Measurements from ENCODE around the gene RNF113B. TPM values are rescaled to one million over a fixed set of nuclear protein-coding genes. Genes with fewer than 3 reads are reported as not detected.

The RNF113B gene
- total RNA-seq, 2 experiments from 2014 or later, result not detected

GRCh38 chr13:98182153-98182552, 5.1 kb upstream of the RNF113B start:
- Mint-ChIP-seq H3K4me1 (ENCODE audit: low read depth) (no peaks in the 10 kb centered on the region), H3K9me3 (ENCODE audit: insufficient read depth) (no peaks in the 10 kb centered on the region), H3K36me3 (ENCODE audit: low read depth) (no peaks in the 10 kb centered on the region), H3K4me3 (no peak overlapping the region), H3K27me3 (ENCODE audit: low read depth) (no peaks in the 10 kb centered on the region), H3K27ac (no peak overlapping the region)
- ATAC-seq (no peak), DNase-seq (no peak)
- POLR2A ChIA-PET, result no interaction called here
- CTCF ChIA-PET, result no interaction called here

- no peak for DNase-seq
- no peaks in the 10 kb centered on the region for H3K36me3 Mint-ChIP-seq (ENCODE audit: low read depth)
- H3K27me3 Mint-ChIP-seq (ENCODE audit: low read depth), result no peaks in the 10 kb centered on the region
- ChIA-PET POLR2A (no interaction called here), CTCF (no interaction called here)
- no peaks in the 10 kb centered on the region for H3K9me3 Mint-ChIP-seq (ENCODE audit: insufficient read depth)
- ATAC-seq, result no peak
- H3K4me1 Mint-ChIP-seq (ENCODE audit: low read depth), result no peaks in the 10 kb centered on the region
- no peak overlapping the region for H3K4me3 Mint-ChIP-seq
- H3K27ac Mint-ChIP-seq, result no peak overlapping the region
These were observed 4.2 kb upstream of the RNF113B start for GRCh38 chr13:98181111-98181815.

GRCh38 chr13:98180092-98180491, 3.0 kb upstream of the RNF113B start:
- ChIA-PET POLR2A (no interaction called here), CTCF (no interaction called here)
- ATAC-seq (no peak), DNase-seq (no peak)
- Mint-ChIP-seq H3K4me1 (ENCODE audit: low read depth) (no peaks in the 10 kb centered on the region), H3K4me3 (no peak overlapping the region), H3K27ac (no peak overlapping the region), H3K36me3 (ENCODE audit: low read depth) (no peaks in the 10 kb centered on the region), H3K9me3 (ENCODE audit: insufficient read depth) (no peaks in the 10 kb centered on the region), H3K27me3 (ENCODE audit: low read depth) (no peaks in the 10 kb centered on the region)

- ATAC-seq, result no peak
- ChIA-PET POLR2A (no interaction called here), CTCF (no interaction called here)
- no peaks in the 10 kb centered on the region for H3K36me3 Mint-ChIP-seq (ENCODE audit: low read depth)
- DNase-seq, result no peak
- no peaks in the 10 kb centered on the region for H3K27me3 Mint-ChIP-seq (ENCODE audit: low read depth)
- H3K4me1 Mint-ChIP-seq (ENCODE audit: low read depth), result no peaks in the 10 kb centered on the region
- H3K9me3 Mint-ChIP-seq (ENCODE audit: insufficient read depth), result no peaks in the 10 kb centered on the region
- H3K27ac Mint-ChIP-seq, result no peak overlapping the region
- no peak overlapping the region for H3K4me3 Mint-ChIP-seq
These were observed 1.2 kb downstream of the RNF113B start for GRCh38 chr13:98175823-98176222.

GRCh38 chr13:98175043-98175442, 2.0 kb downstream of the RNF113B start:
- Mint-ChIP-seq H3K27ac (no peak overlapping the region), H3K4me1 (ENCODE audit: low read depth) (no peaks in the 10 kb centered on the region), H3K4me3 (no peak overlapping the region), H3K9me3 (ENCODE audit: insufficient read depth) (no peaks in the 10 kb centered on the region), H3K36me3 (ENCODE audit: low read depth) (no peaks in the 10 kb centered on the region), H3K27me3 (ENCODE audit: low read depth) (no peaks in the 10 kb centered on the region)
- POLR2A ChIA-PET, result no interaction called here
- no peak for ATAC-seq
- no peak for DNase-seq
- CTCF ChIA-PET, result no interaction called here

GRCh38 chr13:98174307-98174706, 2.8 kb downstream of the RNF113B start:
- Mint-ChIP-seq H3K36me3 (ENCODE audit: low read depth) (no peaks in the 10 kb centered on the region), H3K9me3 (ENCODE audit: insufficient read depth) (no peaks in the 10 kb centered on the region), H3K4me1 (ENCODE audit: low read depth) (no peaks in the 10 kb centered on the region), H3K27me3 (ENCODE audit: low read depth) (no peaks in the 10 kb centered on the region), H3K27ac (no peak overlapping the region), H3K4me3 (no peak overlapping the region)
- ChIA-PET POLR2A (no interaction called here), CTCF (no interaction called here)
- ATAC-seq, result no peak
- no peak for DNase-seq

- ChIA-PET CTCF (no interaction called here), POLR2A (no interaction called here)
- Mint-ChIP-seq H3K9me3 (ENCODE audit: insufficient read depth) (no peaks in the 10 kb centered on the region), H3K27me3 (ENCODE audit: low read depth) (no peaks in the 10 kb centered on the region), H3K36me3 (ENCODE audit: low read depth) (no peaks in the 10 kb centered on the region), H3K4me3 (no peak overlapping the region), H3K4me1 (ENCODE audit: low read depth) (no peaks in the 10 kb centered on the region), H3K27ac (no peak overlapping the region)
- DNase-seq (no peak), ATAC-seq (no peak)
These were observed 3.5 kb downstream of the RNF113B start for GRCh38 chr13:98173431-98174152.

- Mint-ChIP-seq H3K9me3 (ENCODE audit: insufficient read depth) (no peaks in the 10 kb centered on the region), H3K27me3 (ENCODE audit: low read depth) (no peaks in the 10 kb centered on the region), H3K27ac (no peak overlapping the region), H3K4me3 (no peak overlapping the region), H3K4me1 (ENCODE audit: low read depth) (no peaks in the 10 kb centered on the region), H3K36me3 (ENCODE audit: low read depth) (no peaks in the 10 kb centered on the region)
- ChIA-PET POLR2A (no interaction called here), CTCF (no interaction called here)
- ATAC-seq (no peak), DNase-seq (no peak)
These were observed 4.3 kb downstream of the RNF113B start for GRCh38 chr13:98172590-98173422.

GRCh38 chr13:98171900-98172589, 5.0 kb downstream of the RNF113B start:
- POLR2A ChIA-PET, result no interaction called here
- H3K4me3 Mint-ChIP-seq, result no peak overlapping the region
- no peaks in the 10 kb centered on the region for H3K9me3 Mint-ChIP-seq (ENCODE audit: insufficient read depth)
- DNase-seq, result no peak
- H3K27me3 Mint-ChIP-seq (ENCODE audit: low read depth), result no peaks in the 10 kb centered on the region
- CTCF ChIA-PET, result no interaction called here
- H3K36me3 Mint-ChIP-seq (ENCODE audit: low read depth), result no peaks in the 10 kb centered on the region
- H3K4me1 Mint-ChIP-seq (ENCODE audit: low read depth), result no peaks in the 10 kb centered on the region
- no peak for ATAC-seq
- no peak overlapping the region for H3K27ac Mint-ChIP-seq

- DNase-seq (no peak), ATAC-seq (no peak)
- H3K27me3 Mint-ChIP-seq (ENCODE audit: low read depth), result no peaks in the 10 kb centered on the region
- no peaks in the 10 kb centered on the region for H3K36me3 Mint-ChIP-seq (ENCODE audit: low read depth)
- no peak overlapping the region for H3K4me3 Mint-ChIP-seq
- H3K4me1 Mint-ChIP-seq (ENCODE audit: low read depth), result no peaks in the 10 kb centered on the region
- no peak overlapping the region for H3K27ac Mint-ChIP-seq
- ChIA-PET CTCF (interaction anchor here (0.5 kb wide), 1 partner anchor 30 kb away, joined by 3 read pairs; no protein-coding TSS in a partner anchor), POLR2A (no interaction called here)
- H3K9me3 Mint-ChIP-seq (ENCODE audit: insufficient read depth), result no peaks in the 10 kb centered on the region
These were observed 7.7 kb downstream of the RNF113B start for GRCh38 chr13:98169331-98169730.

GRCh38 chr13:98162935-98163334, 14.1 kb downstream of the RNF113B start:
- POLR2A ChIA-PET, result no interaction called here
- H3K27me3 Mint-ChIP-seq (ENCODE audit: low read depth), result no peaks in the 10 kb centered on the region
- no peak overlapping the region for H3K4me3 Mint-ChIP-seq
- CTCF ChIA-PET, result no interaction called here
- no peaks in the 10 kb centered on the region for H3K9me3 Mint-ChIP-seq (ENCODE audit: insufficient read depth)
- ATAC-seq (no peak), DNase-seq (no peak)
- no peaks in the 10 kb centered on the region for H3K4me1 Mint-ChIP-seq (ENCODE audit: low read depth)
- no peaks in the 10 kb centered on the region for H3K36me3 Mint-ChIP-seq (ENCODE audit: low read depth)
- H3K27ac Mint-ChIP-seq, result no peak overlapping the region
